HG02610 (cell line): Measurements from ENCODE around the gene DNLZ.
"Not testable (repeated sequence)": the region's sequence is repeated elsewhere in the genome, so short reads cannot be mapped to it uniquely, and the experiment has no call there.

ENCODE experiments used
- ATAC-seq: cut with Tn5 transposase; IDR thresholded peaks from one replicate; pipeline ENCODE4 v1.9.1; 2021; ENCODE audit warnings: mild to moderate bottlenecking, moderate library complexity; ENCODE audit not compliant: unreplicated experiment

Gene DNLZ

DNA sequence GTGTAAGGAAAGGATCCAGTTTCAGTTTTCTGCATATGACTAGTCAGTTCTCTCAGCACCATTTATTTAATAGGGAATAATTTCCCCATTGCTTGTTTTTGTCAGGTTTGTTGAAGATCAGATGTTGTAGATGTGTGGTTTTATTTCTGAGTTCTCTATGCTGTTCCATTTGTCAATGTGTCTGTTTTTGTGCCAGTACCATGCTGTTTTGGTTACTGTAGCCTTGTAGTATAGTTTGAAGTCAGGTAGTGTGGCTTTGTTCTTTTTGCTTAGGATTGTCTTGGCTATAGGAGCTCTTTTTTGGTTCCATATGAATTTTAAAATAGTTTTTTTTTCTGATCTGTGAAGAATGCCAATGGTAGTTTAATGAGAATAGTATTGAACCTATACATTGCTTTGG, 42.6 kb downstream of the DNLZ start:
- not testable (repeated sequence) for ATAC-seq

DNA sequence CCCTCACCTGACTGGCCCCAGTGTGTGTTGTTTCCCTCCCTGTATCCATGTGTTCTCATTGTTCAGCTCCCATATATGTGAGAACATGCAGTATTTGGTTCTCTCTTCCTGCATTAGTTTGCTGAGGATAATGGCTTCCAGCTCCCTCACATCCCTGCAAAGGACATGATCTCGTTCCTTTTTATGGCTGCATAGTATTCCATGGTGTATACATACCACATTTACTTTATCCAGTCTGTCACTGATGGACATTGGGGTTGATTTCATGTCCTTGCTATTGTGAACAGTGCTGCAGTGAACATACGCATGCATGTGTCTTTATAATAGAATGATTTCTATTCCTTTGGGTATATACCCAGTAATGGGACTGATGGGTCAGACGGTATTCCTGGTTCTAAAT, 43.6 kb downstream of the DNLZ start:
- not testable (repeated sequence) for ATAC-seq

DNA sequence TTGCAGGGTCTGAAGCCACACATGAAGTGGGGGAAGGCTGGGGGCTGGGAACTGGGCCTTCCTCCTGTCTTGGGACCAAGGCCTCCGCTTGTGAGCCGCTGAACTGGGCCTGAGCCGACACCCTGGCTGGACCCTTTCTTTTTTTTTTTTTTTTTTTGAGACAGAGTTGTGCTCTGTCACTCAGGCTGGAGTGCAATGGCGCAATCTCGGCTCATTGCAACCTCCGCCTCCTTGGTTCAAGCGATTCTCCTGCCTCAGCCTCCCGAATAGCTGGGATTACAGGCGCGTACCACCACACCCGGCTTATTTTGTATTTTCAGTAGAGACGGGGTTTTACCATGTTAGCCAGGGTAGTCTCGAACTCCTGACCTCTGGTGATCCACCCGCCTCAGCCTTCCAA, 44.3 kb downstream of the DNLZ start:
- not testable (repeated sequence) for ATAC-seq

DNA sequence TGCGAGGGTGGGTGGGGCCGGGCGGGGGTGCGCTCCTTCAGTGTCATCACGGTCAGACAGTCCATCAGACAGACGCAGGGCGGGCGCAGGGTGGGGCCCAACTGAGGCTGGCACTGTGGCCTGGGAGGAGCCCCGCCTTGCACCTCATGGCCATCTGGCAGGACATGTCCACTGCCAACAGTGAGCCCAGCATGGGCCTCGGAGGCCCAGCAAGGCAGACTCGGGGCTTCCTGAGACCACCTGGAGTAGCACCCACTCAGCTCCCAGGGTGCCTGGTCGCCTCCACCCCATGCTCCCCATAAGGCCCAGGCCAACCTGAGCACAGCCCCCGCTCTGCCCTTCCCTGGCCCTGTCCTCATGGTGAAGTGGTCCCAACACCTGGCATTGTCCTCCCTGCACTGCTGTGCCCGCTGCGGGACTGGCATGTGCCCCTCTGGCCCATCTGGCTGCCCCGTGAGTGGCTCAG, 44.7 kb downstream of the DNLZ start:
- no peak for ATAC-seq

DNA sequence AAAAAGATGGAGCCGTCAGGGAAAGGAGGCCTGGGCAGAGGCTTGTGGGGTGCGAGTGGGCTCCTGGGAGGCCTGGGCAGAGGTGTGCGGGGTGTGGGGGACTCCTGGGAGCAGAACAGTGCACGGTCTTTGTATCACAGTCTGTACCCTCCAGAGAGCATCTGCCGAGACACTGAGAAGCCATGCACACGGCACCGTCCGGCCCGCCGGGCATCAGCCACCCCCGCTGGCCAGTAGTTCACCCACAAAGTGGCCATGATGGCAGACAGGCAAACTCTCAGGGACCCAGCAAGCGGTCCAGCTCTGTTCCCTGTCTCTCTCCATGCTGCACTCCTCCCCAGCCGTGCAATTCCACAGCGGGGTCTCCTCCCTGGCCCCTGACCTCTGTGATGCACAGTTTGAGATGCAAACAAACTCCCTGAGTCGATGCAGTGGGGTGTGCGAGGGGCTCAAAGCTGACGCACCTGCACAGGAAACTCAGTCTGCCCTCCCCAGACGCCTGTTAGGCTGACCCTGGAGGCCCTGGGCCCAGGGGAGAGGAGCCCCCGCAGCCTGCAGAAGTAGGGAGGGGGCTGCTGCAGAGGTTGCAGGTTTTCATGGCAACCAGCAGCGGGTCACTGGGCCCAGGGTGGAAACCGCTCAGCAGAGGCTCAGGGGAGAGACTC, 45.3 kb downstream of the DNLZ start:
- ATAC-seq, result no peak

DNA sequence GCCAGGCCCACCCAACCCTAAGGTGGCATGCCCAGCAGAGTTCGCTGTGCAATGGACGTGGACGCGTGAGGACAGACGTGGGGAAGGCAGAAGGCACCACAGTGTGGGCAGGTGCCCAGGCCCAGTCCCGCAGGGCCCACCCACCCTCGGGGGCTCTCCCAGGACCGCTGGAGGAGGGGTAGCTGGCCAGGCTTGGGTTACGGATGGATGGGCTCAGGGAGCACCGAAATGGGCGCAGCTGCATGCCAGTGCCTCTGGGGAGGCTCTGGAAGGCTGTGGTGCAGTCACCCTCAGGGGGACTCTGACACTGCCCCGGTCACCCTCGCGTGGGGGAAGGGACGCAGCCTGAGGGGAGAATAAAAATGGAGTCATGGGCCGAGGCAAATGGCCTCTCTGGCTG, 45.8 kb downstream of the DNLZ start:
- ATAC-seq, result no peak

DNA sequence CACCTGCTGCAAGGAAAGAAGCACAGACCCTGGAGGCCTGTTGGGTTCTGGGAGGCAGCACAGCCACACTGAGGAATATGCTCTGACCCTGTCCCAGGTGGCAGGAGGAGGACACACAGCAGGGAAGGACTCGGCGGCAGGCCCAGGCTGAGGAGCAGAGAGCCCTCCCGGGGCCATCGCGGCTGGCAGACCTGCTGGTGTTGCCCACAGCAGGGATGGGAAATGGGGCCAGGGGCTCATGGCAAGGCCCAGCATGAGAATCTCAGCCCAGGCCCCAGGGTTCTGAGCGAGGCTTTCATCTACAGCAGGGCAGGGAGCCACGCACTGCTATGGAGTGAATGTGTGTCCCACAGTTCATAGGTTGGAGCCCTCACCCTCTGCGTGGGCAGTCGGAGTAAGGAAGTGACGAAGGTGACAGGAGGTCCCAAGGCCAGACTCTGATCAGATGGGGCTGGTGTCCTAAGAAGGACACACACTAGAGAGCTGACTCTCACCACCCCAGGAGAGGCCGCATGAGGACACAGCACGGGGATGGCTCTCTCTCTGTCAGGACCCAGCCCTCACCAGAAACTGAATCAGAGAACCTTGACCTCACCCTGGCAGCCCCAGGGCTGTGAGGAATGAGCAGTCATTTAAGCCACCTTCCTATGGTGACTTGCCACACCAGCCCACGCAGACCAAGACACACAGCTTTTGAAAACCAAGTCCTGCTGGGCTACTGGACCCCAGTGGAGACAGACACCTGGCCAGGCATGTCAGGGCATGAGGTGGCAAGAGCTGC, 46.5 kb downstream of the DNLZ start:
- ATAC-seq, result no peak

DNA sequence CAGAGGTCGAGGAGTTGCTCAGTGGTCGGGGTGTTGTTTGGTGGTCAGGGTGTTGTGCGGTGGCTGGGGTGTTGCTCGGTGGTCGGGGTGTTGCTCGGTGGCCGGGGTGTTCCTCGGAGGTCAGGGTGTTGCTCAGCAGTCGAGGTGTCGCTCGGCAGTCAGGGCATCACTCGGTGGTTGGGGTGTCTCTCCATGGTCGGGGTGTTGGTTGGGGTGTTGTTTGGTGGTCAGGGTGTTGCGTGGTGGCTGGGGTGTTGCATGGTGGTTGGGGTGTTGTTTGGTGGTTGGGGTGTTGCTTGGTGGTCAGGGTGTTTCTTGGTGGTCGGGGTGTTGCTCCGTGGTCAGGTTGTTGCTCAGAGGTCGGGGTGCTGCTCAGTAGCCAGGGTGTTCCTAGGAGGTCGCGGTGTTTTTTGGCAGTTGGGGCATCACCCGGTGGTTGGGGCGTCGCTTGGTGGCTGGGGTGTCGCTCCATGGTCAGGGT, 47.2 kb downstream of the DNLZ start:
- ATAC-seq, result no peak

DNA sequence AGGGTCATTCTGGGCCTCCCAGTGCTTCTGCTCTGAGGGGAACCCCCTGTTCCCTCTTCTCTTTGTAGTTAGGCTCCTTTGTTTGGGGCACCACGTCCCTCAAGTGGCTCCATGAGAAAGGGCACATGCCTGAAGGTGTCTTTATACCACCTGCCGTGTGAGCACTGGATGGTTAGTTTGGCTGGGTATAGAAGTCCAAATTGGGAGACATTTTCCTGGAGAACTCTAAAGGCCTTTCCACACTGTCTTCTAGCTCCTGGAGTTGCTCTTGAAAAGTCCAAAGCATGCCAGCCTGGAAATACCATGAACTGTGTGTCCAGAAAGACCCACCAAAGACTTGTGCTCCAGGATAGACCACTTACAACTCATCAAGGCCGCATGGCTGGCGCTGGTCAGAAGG, 48.6 kb downstream of the DNLZ start:
- no peak for ATAC-seq

DNA sequence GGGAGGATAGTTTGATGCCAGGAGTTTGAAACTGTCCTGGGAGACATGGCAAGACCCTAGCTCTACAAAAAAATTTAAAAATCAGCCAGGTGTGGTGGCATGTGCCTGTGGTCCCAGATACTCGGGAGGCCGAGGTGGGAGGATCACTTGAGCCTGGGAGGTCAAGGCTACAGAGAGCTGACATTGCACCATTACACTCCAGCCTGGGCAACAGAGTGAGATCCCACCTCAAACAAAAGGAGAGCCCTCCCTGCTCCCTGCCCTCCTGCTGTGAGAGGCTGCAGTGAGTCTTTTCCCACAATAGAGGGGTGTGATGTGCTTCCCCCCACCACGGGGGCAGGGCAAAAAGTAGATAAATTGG, 49.5 kb downstream of the DNLZ start:
- no peak for ATAC-seq

DNA sequence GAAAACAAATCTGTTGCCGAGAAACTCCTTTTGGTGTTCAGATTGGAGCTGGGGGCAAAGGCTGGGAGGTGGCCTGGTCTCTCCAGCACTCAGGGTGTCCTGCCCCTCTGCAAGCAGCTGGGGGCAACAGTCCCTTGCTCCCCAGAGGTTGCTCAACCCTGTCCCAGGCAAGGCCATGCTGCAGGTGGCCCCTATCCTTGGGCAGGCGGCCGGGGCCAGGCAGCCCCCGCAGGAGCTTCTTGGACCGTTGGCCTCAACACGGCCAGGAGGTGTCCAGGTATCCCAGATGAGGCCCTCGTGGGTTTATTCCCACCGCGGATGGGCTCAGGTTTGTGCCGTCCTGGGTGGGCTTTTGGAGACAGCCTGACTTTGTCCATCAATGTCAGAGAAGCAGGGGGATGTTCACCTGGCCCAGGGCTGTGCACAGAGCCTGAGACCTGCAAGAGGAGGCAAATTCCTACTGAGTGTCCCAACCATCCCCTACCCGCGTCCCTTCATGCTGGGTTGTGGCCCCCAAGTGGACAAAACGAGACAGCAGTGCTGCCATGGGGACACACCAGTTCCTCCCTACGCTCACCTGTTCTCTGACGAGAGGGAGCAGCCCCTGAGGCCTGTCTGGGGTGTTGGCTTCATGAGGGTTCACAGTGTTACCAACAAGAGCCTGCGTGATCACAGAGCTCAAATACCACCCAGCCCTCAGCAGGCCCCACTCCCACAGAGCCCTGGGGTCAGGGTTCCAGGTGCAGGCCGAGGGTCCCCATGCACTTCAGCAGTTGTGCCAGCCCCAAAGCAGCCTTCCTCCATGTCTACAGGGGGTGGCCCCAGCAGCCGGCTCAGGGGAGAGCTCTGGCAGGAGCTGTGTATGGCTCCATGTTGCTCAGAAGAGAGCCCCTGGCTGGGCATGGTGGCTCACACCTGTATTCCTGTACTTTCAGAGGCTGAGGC, 50.2 kb downstream of the DNLZ start:
- ATAC-seq, result no peak

DNA sequence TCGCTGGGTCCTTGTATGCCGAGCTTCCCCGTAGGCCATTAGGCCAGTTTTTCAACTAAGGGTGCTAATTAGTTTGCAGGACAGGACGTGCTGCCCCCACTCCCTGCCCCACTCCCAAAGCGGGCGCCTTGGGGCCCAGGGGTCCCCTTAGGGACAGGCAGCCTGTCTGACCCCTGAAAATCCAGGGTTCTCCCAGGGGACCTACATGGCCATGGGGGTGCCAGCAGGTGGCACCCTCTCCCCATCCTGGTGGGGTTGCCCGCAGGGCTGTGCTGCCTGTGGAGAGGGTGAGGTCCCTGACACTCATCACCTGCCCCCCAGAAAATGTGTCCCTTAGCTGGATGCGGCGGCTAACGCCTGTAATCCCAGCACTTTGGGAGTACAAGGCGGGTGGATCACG, 51.1 kb downstream of the DNLZ start:
- no peak for ATAC-seq

DNA sequence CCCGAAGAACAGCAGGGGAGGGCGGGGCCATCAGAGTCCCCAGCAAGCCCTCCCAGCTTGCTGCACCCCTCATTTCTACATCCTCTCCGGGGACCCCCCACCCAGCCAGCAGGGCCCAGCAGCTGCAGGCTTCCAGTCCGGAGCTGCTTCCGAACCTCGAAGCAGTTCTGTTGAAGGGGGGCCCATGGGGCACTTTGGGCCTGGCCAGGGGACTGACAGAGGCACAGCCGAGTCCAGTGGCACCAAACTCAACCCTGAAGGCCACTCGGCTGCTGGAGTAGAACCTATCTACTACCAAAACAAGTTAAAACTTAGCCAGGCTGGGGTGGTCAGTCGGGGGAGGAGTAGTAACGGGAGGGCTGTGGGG, 51.6 kb downstream of the DNLZ start:
- no peak for ATAC-seq

DNA sequence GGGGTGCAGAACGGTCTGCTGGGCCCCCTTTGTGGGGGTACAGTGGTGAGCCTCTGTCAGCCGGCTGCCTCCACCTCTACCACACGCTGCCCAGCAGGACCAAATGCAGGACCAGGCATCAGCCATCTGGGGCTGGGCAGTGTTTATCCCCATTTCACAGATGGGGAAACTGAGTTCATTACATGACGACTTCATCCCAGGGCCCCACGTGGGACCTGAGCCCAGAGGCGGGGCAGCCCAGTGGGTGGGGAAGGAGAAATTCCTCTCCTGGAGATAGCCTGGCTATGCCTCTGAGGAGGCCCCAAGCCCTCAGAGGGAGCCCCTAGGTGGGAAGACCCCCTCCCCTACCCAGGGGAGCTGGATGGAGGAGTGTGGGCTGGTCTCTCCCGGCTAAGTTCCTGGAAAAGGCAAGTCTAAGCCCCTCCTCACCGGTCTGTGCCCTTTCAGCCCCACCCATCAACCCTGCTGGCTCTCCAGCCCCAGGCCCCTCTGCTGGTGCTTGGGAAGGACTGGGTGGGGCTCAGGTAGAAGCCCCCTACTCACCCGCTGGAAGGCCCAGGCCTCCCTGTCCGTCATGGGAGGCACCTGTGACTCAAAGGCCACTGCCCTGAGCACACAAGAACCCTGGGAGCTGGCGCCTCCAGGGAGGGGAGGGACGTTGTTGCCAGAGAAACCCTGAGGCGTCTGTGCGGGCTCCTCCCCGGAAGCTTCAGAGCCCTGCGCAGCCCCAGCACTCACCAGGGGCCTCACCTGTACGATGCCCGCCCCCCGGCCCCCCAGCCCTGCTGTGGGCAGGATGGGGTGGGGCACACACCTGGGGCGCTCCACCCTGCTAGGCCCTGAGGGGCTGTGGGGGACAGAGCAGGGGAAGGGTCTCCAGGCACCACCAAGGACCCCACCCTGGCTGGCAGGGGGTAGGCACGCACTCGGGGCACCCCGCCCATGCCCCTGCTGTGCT, 52.2 kb downstream of the DNLZ start:
- ATAC-seq, result no peak

DNA sequence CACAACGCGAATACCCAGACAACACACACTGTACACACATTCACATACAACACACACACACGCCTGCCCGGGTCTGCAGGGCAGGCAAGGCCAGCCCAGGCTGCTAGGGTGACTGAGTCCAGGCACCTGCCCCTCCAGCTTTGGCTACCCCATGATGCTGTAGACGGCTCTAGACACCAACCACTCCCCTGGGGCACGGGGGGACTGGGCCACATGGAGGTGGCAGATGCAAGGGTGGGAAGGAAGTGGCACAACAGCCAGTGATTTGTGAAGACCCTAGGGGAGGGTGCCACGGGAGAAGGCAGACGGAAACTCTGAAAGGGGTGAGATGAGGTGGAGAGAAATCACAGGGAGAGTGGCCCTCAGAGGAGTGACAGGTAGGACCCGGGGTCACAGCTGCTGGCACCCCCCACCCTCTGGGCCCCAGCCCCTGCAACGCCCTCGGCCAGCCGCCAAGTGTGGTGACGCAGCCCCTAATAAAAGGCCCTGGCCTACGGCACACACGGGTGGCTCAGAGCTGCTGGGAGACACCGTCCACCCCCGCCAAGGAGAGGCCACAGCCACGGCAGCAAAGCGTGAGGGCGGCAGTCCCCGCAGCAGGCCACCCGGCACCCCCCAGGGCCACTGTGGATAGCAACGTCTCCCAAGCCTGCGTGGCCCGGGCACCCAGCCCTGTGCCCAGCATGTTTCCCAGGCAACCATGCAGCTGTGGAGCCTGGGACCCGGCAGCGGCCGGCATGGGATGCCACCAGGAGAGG, 53.1 kb downstream of the DNLZ start:
- no peak for ATAC-seq

DNA sequence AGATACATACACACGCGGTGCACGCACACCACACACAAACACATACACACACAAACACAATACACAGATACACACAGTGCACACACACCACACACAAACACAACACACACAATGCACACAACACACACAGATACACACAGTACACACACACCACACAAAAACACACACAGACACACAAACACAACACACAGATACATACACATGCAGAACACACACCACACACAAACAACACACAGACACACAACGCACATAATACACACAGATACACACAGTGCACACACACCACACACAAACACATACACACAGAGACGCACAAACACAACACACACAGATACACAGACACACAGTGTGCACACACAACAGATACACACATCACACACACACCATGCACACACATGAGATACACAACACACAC, 53.7 kb downstream of the DNLZ start:
- ATAC-seq, result no peak
